Caco-2 (cell line): ENCODE results near the gene SULT4A1. TPM values are rescaled to one million over a fixed set of nuclear protein-coding genes. Genes with fewer than 3 reads are reported as not detected.

ENCODE experiments used
- BruUV-seq: library from RNA; stranded (reverse); fragments of 400-500 nt; replicated peaks from 2 replicates; lab custom pipeline; 2021; lab: Mats Ljungman, UMichigan
- CTCF ChIA-PET: fragments of 300-600 bp; sonication (Branson Sonifier 250); formaldehyde crosslinking; loops from one replicate; lab custom pipeline; 2022; ENCODE audit warnings: antibody characterized with exemption; lab: Charles Lee
- POLR2A ChIA-PET: fragments of 300-600 bp; sonication (Branson Sonifier 250); formaldehyde crosslinking; loops from one replicate; lab custom pipeline; 2022; ENCODE audit warnings: antibody characterized with exemption; lab: Charles Lee
- DNase-seq, 2 experiments: peaks; one replicate each; pipeline versions ENCODE4 v3.0.0 to v3.0.0-alpha.2; 2020 to 2022
- H3K27me3 ChIP-seq: replicated peaks from 2 replicates; pipeline ENCODE4 v1.6.0; 2011; ENCODE audit warnings: low read length; ENCODE audit not compliant: control insufficient read depth, insufficient read depth
- H3K36me3 ChIP-seq: 2 replicates; pipeline ENCODE4 v1.5.1; 2011; ENCODE audit warnings: low read length; ENCODE audit not compliant: control insufficient read depth, insufficient read depth
- H3K4me1 ChIP-seq: fragments of 250-450 bp; sonication (Bioruptor Pico); 2 replicates; pipeline ENCODE4 v1.5.1; 2020; ENCODE audit warnings: mild to moderate bottlenecking
- H3K4me3 ChIP-seq: 2 replicates; pipeline ENCODE4 v1.5.1; 2011; ENCODE audit warnings: low read depth, mild to moderate bottlenecking, control low read depth, low read length
- H3K9me3 ChIP-seq: fragments of 250-450 bp; sonication (Bioruptor Pico); 2 replicates; pipeline ENCODE4 v1.5.1; 2020; ENCODE audit warnings: mild to moderate bottlenecking, moderate library complexity
- H3K27ac Mint-ChIP-seq: one replicate; pipeline ENCODE4 v1.8.0; 2022; ENCODE audit warnings: mixed read lengths; ENCODE audit not compliant: unreplicated experiment
- H3K27me3 Mint-ChIP-seq: one replicate; pipeline ENCODE4 v1.8.0; 2022; ENCODE audit warnings: mixed read lengths; ENCODE audit not compliant: insufficient read depth, unreplicated experiment
- H3K36me3 Mint-ChIP-seq: one replicate; pipeline ENCODE4 v1.8.0; 2022; ENCODE audit warnings: mild to moderate bottlenecking, mixed read lengths; ENCODE audit not compliant: insufficient read depth, unreplicated experiment
- H3K4me1 Mint-ChIP-seq: one replicate; pipeline ENCODE4 v1.8.0; 2022; ENCODE audit warnings: low read depth, mixed read lengths; ENCODE audit not compliant: unreplicated experiment
- H3K4me3 Mint-ChIP-seq: one replicate; pipeline ENCODE4 v1.8.0; 2022; ENCODE audit warnings: mild to moderate bottlenecking, moderate library complexity, mixed read lengths; ENCODE audit not compliant: unreplicated experiment
- H3K9me3 Mint-ChIP-seq: one replicate; pipeline ENCODE4 v1.8.0; 2022; ENCODE audit warnings: mixed read lengths; ENCODE audit not compliant: unreplicated experiment
- CTCF ChIP-seq, 2 experiments: fragments of 200-600 bp in 1 of 2; IDR thresholded peaks; 1 replicate in 1 of 2; 2 replicates in 1 of 2; pipeline versions ENCODE4 v1.5.1 to v1.8.0; 2011 to 2022; ENCODE audit warnings: antibody characterized with exemption in 1 of 2, control low read depth in 1 of 2, inconsistent platforms in 1 of 2, low read depth in 1 of 2, low read length in 1 of 2, mild to moderate bottlenecking in 1 of 2, moderate library complexity in 1 of 2; ENCODE audit not compliant: insufficient read depth in 1 of 2, severe bottlenecking in 1 of 2, unreplicated experiment in 1 of 2
- intact Hi-C: fragments of 100-400 bp; cut with micrococcal nuclease; formaldehyde crosslinking; loops from one replicate; pipeline ENCODE4 v1.10.0; 2022; ENCODE audit not compliant: unreplicated experiment
- total RNA-seq: library from RNA; stranded (reverse); gene quantifications from 2 replicates; pipeline ENCODE4 v1.2.3, GENCODE V29; 2022

The SULT4A1 gene
- total RNA-seq, 1 experiment from 2014 or later = not detected

- H3K4me1 ChIP-seq = no peaks in the 10 kb centered on the region
- DNase-seq = peak in 1 of 2 experiments; percentile 28
- ChIA-PET CTCF (no interaction called here), POLR2A (interaction anchor here (0.6 kb wide), 1 partner anchor 14 kb away, joined by 3 read pairs; no protein-coding TSS in a partner anchor)
- H3K36me3 ChIP-seq = no peaks in the 10 kb centered on the region
- TF ChIP-seq CTCF (IDR thresholded peaks at IDR 0.05; ENCODE audit: insufficient read depth in 1 of 2, low read depth in 1 of 2, low read length in 1 of 2, severe bottlenecking in 1 of 2, unreplicated experiment in 1 of 2) = no peak
- Mint-ChIP-seq H3K27ac (no peak overlapping the region), H3K27me3 (peaks cover 4% of the 10 kb centered on the region), H3K4me1 (no peaks in the 10 kb centered on the region), H3K36me3 (no peaks in the 10 kb centered on the region), H3K4me3 (no peak overlapping the region), H3K9me3 (no peaks in the 10 kb centered on the region)
- no TSS peak for BruUV-seq
- intact Hi-C loops = no loop called here
- H3K4me3 ChIP-seq = no peak overlapping the region
- no peaks in the 10 kb centered on the region for H3K9me3 ChIP-seq
- no peaks in the 10 kb centered on the region; the same call in 1 of the 2 replicates for H3K27me3 ChIP-seq
These were observed 19.1 kb upstream of the SULT4A1 start for GRCh38 chr22:43881091-43882061.

- H3K4me3 ChIP-seq = no peak overlapping the region
- no peaks in the 10 kb centered on the region for H3K4me1 ChIP-seq
- Mint-ChIP-seq H3K4me1 (no peaks in the 10 kb centered on the region), H3K9me3 (no peaks in the 10 kb centered on the region), H3K27me3 (peaks cover 7% of the 10 kb centered on the region), H3K36me3 (no peaks in the 10 kb centered on the region), H3K4me3 (no peak overlapping the region), H3K27ac (no peak overlapping the region)
- intact Hi-C loops = no loop called here
- DNase-seq = peak in 1 of 2 experiments; percentile 28
- no peaks in the 10 kb centered on the region; the same call in 1 of the 2 replicates for H3K27me3 ChIP-seq
- CTCF ChIA-PET = no interaction called here
- no peaks in the 10 kb centered on the region for H3K9me3 ChIP-seq
- no TSS peak for BruUV-seq
- POLR2A ChIA-PET = no interaction called here
- TF ChIP-seq CTCF (IDR thresholded peaks at IDR 0.05; ENCODE audit: insufficient read depth in 1 of 2, low read depth in 1 of 2, low read length in 1 of 2, severe bottlenecking in 1 of 2, unreplicated experiment in 1 of 2) = no peak
- H3K36me3 ChIP-seq = no peaks in the 10 kb centered on the region
These were observed 18.3 kb upstream of the SULT4A1 start for GRCh38 chr22:43880541-43880991.

- ChIA-PET CTCF (no interaction called here), POLR2A (no interaction called here)
- no peaks in the 10 kb centered on the region; the same call in 1 of the 2 replicates for H3K27me3 ChIP-seq
- BruUV-seq = no TSS peak
- Mint-ChIP-seq H3K4me3 (no peak overlapping the region), H3K9me3 (no peaks in the 10 kb centered on the region), H3K36me3 (no peaks in the 10 kb centered on the region), H3K27ac (no peak overlapping the region), H3K27me3 (peaks cover 7% of the 10 kb centered on the region), H3K4me1 (no peaks in the 10 kb centered on the region)
- H3K36me3 ChIP-seq = no peaks in the 10 kb centered on the region
- no peaks in the 10 kb centered on the region for H3K4me1 ChIP-seq
- H3K4me3 ChIP-seq = no peak overlapping the region
- TF ChIP-seq CTCF (IDR thresholded peaks at IDR 0.05; ENCODE audit: insufficient read depth in 1 of 2, low read depth in 1 of 2, low read length in 1 of 2, severe bottlenecking in 1 of 2, unreplicated experiment in 1 of 2) = no peak
- H3K9me3 ChIP-seq = no peaks in the 10 kb centered on the region
- intact Hi-C loops = no loop called here
- DNase-seq = peak in 1 of 2 experiments; percentile 20
These were observed 17.7 kb upstream of the SULT4A1 start for GRCh38 chr22:43879901-43880540.
